HG03135 (cell line): Measurements from ENCODE around the gene ESR2.
"Not testable (repeated sequence)": the region's sequence is repeated elsewhere in the genome, so short reads cannot be mapped to it uniquely, and the experiment has no call there.

Experiments used
- ATAC-seq: cut with Tn5 transposase; IDR thresholded peaks from one replicate; pipeline ENCODE4 v1.9.1; 2021; ENCODE audit warnings: mild to moderate bottlenecking, moderate library complexity; ENCODE audit not compliant: unreplicated experiment

ESR2 gene

DNA sequence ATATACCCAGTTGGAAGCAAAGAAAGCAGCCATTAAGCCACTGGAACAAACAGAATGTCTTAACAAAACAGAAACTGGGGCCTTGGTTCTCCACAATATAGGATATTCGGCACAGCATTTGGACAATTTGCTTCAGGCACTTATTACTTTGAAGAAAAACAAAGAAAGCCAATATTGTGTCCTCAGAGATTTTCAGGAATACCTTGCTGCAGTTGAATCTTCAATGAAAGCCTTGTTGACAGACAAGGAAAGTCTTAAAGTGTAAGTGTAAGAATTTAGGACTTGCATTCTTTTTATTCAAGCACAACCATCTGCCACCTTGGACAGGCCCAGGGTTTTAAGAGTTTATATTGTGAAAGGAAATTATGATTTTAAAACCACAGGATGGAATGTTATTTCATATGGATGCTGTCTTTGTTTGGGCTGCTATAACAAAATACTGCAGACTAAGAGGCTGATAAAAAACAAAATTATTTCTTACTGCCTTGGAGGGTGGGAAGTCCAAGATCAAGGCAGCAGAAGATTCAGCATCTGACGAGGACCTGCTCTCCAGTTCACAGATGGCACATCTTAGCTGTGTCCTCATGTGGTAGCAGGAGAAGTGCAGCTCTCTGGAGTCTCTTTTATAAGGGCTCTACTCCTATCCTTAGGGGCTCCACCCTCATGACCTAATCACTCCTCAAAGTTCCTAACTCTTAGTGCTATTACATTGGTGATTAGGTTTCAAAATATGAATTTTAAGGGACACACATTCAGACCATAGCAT lies 244.4 kb downstream of the ESR2 start:
- ATAC-seq, result no peak

DNA sequence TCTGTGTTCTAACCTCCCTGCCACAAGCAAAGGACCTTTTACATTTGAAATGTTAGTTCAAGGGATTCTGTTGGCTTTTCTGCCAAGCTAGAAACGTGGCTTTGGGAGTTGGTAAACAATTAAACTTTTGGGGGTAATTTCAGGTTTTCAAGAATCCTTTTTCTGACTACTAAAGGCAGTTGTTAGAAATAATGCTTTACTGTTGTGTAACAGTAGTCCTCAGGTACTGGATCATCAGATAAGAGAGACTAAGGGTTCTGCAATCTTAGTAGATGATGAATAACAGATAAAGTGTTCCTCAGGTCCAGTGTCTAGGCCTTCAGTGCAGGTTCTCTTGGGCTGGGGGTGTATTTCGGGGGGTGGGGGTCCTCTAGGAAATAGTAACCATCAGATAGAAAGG lies 249.1 kb downstream of the ESR2 start:
- ATAC-seq, result no peak

DNA sequence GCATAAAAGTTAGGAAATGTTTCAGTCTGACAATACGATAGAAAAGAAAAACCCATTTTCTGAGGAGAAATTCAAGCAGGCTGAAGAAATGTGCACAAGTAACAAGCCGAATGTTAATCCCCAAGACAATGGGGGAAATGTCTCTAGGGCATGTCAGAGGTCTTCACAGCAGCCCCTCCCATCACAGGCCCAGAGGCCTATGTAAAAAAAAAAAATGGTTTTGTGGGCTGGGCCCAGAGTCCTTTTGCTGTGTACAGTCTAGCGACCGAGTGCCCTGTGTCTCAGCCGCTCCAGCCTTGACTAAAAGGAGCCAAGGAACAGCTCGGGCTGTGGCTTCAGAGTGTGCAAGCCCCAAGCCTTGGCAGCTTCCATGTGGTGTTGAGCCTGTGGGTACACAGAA lies 250.9 kb downstream of the ESR2 start:
- not testable (repeated sequence) for ATAC-seq

DNA sequence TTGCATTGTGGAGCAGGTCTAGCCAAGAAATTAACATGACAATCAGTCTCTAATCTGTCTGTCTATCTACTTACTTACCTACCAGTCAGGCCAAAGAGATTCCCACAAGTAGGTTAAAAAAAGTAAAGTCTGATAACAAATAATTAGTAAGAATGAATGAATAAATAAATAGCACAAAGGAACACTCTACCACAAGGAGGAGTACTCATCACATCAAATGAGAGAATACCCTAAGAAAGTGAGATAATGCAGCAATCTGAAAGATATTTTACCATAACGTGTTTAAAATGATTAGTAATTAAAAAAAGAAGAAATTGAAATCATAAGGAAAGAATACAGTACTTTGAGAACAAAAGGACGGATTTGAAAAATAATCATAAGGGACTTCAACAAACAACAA lies 254.1 kb downstream of the ESR2 start:
- ATAC-seq, result no peak

DNA sequence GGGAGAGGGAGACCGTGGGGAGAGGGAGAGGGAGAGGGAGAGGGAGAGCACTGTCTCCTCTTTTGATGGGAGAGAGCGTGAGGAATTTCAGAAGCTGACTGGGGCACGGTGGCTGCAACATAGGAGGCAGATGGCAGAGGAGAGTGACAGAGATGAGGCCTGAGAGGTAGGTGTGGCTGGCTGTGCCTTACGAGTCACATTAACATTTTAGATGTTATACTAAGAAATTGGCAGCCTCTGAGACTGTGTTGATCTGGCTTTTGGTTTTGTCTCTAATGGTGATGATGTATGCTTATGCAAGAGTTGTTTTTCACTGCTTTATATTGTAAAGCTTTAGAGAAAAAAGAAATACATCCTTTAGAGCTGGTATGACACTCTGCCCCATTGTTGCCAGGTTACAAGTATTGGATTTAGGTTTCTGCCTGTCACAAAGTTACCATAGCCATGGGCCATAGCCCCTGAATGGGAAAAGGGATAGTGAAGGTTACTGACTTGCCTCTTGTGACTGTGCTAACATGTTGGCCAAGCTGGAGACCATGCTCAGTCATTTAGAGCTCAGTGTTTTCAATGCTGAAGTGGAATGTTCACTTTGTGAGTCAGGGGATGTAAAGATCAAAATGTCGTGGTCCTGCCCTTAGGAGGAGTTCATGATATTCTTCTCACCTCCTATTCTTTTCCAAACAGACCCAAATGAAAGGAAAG lies 255.2 kb downstream of the ESR2 start:
- ATAC-seq, result no peak

DNA sequence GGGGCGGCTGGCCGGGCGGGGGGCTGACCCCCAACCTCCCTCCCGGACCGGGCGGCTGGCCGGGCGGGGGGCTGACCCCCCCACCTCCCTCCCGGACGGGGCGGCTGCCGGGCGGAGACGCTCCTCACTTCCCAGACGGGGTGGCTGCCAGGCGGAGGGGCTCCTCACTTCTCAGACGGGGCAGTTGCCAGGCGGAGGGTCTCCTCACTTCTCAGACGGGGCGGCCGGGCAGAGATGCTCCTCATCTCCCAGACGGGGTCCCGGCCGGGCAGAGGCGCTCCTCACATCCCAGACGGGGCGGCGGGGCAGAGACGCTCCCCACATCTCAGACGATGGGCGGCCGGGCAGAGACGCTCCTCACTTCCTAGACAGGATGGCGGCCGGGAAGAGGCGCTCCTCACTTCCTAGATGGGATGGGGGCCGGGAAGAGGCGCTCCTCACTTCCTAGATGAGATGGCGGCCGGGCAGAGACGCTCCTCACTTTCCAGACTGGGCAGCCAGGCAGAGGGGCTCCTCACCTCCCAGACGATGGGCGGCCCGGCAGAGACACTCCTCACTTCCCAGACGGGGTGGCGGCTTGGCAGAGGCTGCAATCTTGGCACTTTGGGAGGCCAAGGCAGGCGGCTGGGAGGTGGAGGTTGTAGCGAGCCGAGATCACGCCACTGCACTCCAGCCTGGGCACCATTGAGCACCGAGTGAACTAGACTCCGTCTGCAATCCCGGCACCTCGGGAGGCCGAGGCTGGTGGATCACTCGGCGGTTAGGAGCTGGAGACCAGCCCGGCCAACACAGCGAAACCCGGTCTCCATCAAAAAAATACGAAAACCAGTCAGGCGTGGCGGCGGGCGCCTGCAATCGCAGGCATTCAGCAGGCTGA lies 256.1 kb downstream of the ESR2 start:
- not testable (repeated sequence) for ATAC-seq

DNA sequence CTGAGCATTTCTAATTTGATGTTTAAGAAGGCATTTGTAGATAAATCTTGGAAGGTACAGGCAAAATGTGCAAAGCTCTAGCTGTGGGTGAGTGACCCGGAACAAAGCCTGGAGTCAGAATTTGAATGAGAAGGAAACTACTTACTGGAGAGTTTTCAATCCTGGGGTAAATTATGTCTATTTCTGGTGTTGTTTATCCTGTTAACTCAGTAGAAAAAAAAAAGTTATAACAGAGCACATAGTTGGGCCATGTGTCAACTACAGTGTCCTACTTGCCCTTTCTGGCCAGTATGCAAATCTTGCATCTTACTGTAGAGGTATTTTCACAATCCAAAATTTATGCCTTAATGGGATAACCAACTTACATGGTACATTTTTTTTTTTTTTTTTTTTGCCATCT lies 259.0 kb downstream of the ESR2 start:
- no peak for ATAC-seq
